DND-41 (cell line): ENCODE results near the gene NDRG3.

Experiments
- ATAC-seq: fragments of 200-7000 bp; cut with Tn5 transposase; 3 replicates; pipeline ENCODE4 v1.9.1; 2021; ENCODE audit warnings: low read depth; ENCODE audit not compliant: insufficient read depth
- DNase-seq: peaks from one replicate; pipeline ENCODE4 v3.0.0-alpha.2; 2020
- H2AFZ ChIP-seq: 2 replicates; pipeline ENCODE4 v1.6.0; 2012; ENCODE audit warnings: low read depth, low read length
- H3K27ac ChIP-seq: 2 replicates; pipeline ENCODE4 v1.5.1; 2012; ENCODE audit warnings: low read length, inconsistent platforms
- H3K27me3 ChIP-seq: fragments of 200-600 bp; sonication (generic); 2 replicates; pipeline ENCODE4 v1.6.0; 2012; ENCODE audit warnings: low read length, mild to moderate bottlenecking, inconsistent platforms; ENCODE audit not compliant: insufficient read depth, poor library complexity
- H3K36me3 ChIP-seq: 2 replicates; pipeline ENCODE4 v1.5.1; 2012; ENCODE audit warnings: low read length, inconsistent platforms; ENCODE audit not compliant: insufficient read depth
- H3K4me1 ChIP-seq: 2 replicates; pipeline ENCODE4 v1.5.1; 2012; ENCODE audit warnings: mild to moderate bottlenecking, low read length; ENCODE audit not compliant: insufficient read depth
- H3K4me2 ChIP-seq: 2 replicates; pipeline ENCODE4 v1.6.0; 2012; ENCODE audit warnings: mild to moderate bottlenecking, moderate library complexity, low read length, inconsistent platforms; ENCODE audit not compliant: insufficient read depth
- H3K4me3 ChIP-seq, 2 experiments: fragments of 200-600 bp in 1 of 2; shearing (Covaris generic) in 1 of 2; 2 replicates each; pipeline ENCODE4 v1.5.1; 2012 to 2016; ENCODE audit warnings: inconsistent platforms in 2 of 2, low read length in 2 of 2, mild to moderate bottlenecking in 2 of 2, low read depth in 1 of 2, moderate library complexity in 1 of 2
- H3K79me2 ChIP-seq: 2 replicates; pipeline ENCODE4 v1.6.0; 2012; ENCODE audit warnings: low read length, inconsistent platforms; ENCODE audit not compliant: insufficient read depth
- H3K9ac ChIP-seq: 2 replicates; pipeline ENCODE4 v1.6.0; 2012; ENCODE audit warnings: low read depth, mild to moderate bottlenecking, inconsistent platforms, low read length, moderate library complexity
- H3K9me3 ChIP-seq: 2 replicates; pipeline ENCODE4 v1.5.1; 2012; ENCODE audit warnings: low read length, moderate library complexity, mild to moderate bottlenecking, inconsistent platforms; ENCODE audit not compliant: insufficient read depth, severe bottlenecking
- H4K20me1 ChIP-seq: 2 replicates; pipeline ENCODE4 v1.6.0; 2012; ENCODE audit warnings: low read length; ENCODE audit not compliant: insufficient read depth
- EZH2 ChIP-seq: IDR thresholded peaks from 3 replicates; pipeline ENCODE4 v1.6.1; 2012; ENCODE audit warnings: borderline replicate concordance, low read depth, mild to moderate bottlenecking, moderate library complexity, low read length, inconsistent platforms; ENCODE audit not compliant: severe bottlenecking
- TF ChIP-seq, protein P1 (sequence below): IDR thresholded peaks from 2 replicates; pipeline ENCODE4 v1.5.1; 2012; ENCODE audit warnings: borderline replicate concordance, low read length, moderate library complexity, mild to moderate bottlenecking; ENCODE audit not compliant: poor library complexity, severe bottlenecking; ENCODE audit errors: extremely low read depth

The NDRG3 gene

GRCh38 chr20:36646678-36647077 is 99.2 kb downstream of the NDRG3 start:
- no peaks in the 10 kb centered on the region for H3K27me3 ChIP-seq
- no peaks in the 10 kb centered on the region for H4K20me1 ChIP-seq
- peak overlapping the region; percentile 48 for H3K27ac ChIP-seq
- no peaks in the 10 kb centered on the region for H3K36me3 ChIP-seq
- no peaks in the 10 kb centered on the region for H3K79me2 ChIP-seq
- no peak overlapping the region for H3K4me3 ChIP-seq
- H2AFZ ChIP-seq, result peak overlapping the region; percentile 31; the same call in 1 of the 2 replicates
- H3K9ac ChIP-seq, result peak overlapping the region; percentile 17; the same call in 1 of the 2 replicates
- ATAC-seq, result no peak
- no peaks in the 10 kb centered on the region for H3K9me3 ChIP-seq
- no peak for TF ChIP-seq EZH2
- TF ChIP-seq, protein P1, sequence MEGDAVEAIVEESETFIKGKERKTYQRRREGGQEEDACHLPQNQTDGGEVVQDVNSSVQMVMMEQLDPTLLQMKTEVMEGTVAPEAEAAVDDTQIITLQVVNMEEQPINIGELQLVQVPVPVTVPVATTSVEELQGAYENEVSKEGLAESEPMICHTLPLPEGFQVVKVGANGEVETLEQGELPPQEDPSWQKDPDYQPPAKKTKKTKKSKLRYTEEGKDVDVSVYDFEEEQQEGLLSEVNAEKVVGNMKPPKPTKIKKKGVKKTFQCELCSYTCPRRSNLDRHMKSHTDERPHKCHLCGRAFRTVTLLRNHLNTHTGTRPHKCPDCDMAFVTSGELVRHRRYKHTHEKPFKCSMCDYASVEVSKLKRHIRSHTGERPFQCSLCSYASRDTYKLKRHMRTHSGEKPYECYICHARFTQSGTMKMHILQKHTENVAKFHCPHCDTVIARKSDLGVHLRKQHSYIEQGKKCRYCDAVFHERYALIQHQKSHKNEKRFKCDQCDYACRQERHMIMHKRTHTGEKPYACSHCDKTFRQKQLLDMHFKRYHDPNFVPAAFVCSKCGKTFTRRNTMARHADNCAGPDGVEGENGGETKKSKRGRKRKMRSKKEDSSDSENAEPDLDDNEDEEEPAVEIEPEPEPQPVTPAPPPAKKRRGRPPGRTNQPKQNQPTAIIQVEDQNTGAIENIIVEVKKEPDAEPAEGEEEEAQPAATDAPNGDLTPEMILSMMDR, result no peak
- peaks cover 28% of the 10 kb centered on the region for H3K4me1 ChIP-seq
- H3K4me2 ChIP-seq, result peak overlapping the region; percentile 41; the same call in 1 of the 2 replicates
- DNase-seq, result no peak

GRCh38 chr20:36645998-36646397 is 99.9 kb downstream of the NDRG3 start, which contains the start of gene SLA2:
SLA2 (minus strand) TSS chr20:36646196; CDS start chr20:36641335, 4,861 bp downstream.
- Histone ChIP-seq H3K4me1 (peaks cover 28% of the 10 kb centered on the region), H2AFZ (peak within 1 kb of the TSS; percentile 31), H3K4me3 (peak within 1 kb of the TSS in 1 of 2 experiments; percentile 14; a peak in 1 of 4 replicates), H3K9me3 (no peaks in the 10 kb centered on the region), H3K36me3 (no peaks in the 10 kb centered on the region), H3K27ac (peak within 1 kb of the TSS; percentile 48), H3K9ac (peak within 1 kb of the TSS; percentile 28), H4K20me1 (no peaks in the 10 kb centered on the region), H3K79me2 (no peaks in the 10 kb centered on the region), H3K4me2 (peak within 1 kb of the TSS; percentile 41), H3K27me3 (no peaks in the 10 kb centered on the region)
- TF ChIP-seq EZH2, result no peak
- TF ChIP-seq, protein P1, result peak; percentile 24
- DNase-seq, result peak; percentile 85
- ATAC-seq, result peak; percentile 96

DNA sequence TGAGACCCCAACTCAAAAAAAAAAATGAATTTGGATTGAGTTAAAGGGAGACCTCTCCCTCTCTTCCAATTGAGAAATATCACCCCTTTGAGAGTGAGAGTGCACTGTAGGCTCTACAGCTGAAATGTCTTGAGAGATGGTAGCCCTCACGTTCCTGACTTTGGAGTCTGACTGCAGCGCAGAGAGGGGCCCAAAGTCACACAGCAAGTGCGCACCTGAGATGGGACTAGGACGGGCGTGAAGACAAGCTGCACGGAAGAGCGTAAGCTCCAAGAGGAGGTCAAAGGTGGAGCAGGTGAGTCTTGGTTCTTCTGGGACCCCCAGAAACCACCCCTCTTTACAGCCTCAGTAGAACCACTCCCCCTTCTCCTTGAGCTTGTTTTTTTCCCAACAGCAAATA is 100.5 kb downstream of the NDRG3 start:
- H3K4me2 ChIP-seq, result peak overlapping the region; percentile 41
- no peaks in the 10 kb centered on the region for H3K27me3 ChIP-seq
- TF ChIP-seq EZH2, result no peak
- TF ChIP-seq, protein P1, result no peak
- peaks cover 28% of the 10 kb centered on the region for H3K4me1 ChIP-seq
- H3K9me3 ChIP-seq, result no peaks in the 10 kb centered on the region
- peak overlapping the region; percentile 28; the same call in 1 of the 2 replicates for H2AFZ ChIP-seq
- H4K20me1 ChIP-seq, result no peaks in the 10 kb centered on the region
- DNase-seq (no peak), ATAC-seq (no peak)
- H3K27ac ChIP-seq, result peak overlapping the region; percentile 48
- no peaks in the 10 kb centered on the region for H3K36me3 ChIP-seq
- no peaks in the 10 kb centered on the region for H3K79me2 ChIP-seq
- H3K4me3 ChIP-seq, result no peak overlapping the region
- peak overlapping the region; percentile 28 for H3K9ac ChIP-seq

DNA sequence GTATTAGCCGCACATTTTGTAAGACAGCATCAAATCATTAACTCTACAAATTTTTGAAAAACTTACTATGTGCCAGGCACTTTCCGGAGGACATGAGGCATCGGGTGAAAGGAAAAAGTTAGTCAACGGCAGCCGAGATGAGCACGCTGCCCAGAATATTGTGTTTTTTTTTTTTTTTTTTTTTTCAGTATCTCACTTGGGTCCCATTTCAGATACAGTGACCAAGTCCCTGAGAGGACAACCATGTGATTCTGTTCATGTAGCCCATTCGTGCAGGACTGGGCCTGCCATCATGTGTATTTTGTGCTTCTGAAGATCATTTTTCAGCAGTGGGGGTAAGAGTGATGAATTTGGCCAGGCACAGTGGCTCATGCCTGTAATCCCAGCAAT is 101.2 kb downstream of the NDRG3 start:
- TF ChIP-seq, protein P1, result no peak
- TF ChIP-seq EZH2, result no peak
- ATAC-seq, result no peak
- H4K20me1 ChIP-seq, result no peaks in the 10 kb centered on the region
- H3K9me3 ChIP-seq, result no peaks in the 10 kb centered on the region
- no peak overlapping the region; the same call in 1 of the 2 replicates for H3K9ac ChIP-seq
- H3K27ac ChIP-seq, result peak overlapping the region; percentile 34; the same call in 1 of the 2 replicates
- H3K4me3 ChIP-seq, result no peak overlapping the region
- H3K4me2 ChIP-seq, result no peak overlapping the region
- H2AFZ ChIP-seq, result no peak overlapping the region
- no peaks in the 10 kb centered on the region for H3K79me2 ChIP-seq
- no peak for DNase-seq
- H3K27me3 ChIP-seq, result no peaks in the 10 kb centered on the region
- peaks cover 28% of the 10 kb centered on the region for H3K4me1 ChIP-seq
- H3K36me3 ChIP-seq, result no peaks in the 10 kb centered on the region
